RWPE1 (cell line): ENCODE measurements around the gene MXRA8.
"Not testable (repeated sequence)": the region's sequence is repeated elsewhere in the genome, so short reads cannot be mapped to it uniquely, and the experiment has no call there.

Experiments
- CTCF ChIA-PET: fragments of 350-600 bp; sonication (Branson Sonifier 250); formaldehyde crosslinking; extraction: SDS; loops from one replicate; lab custom pipeline; 2021; lab: Yijun Ruan, JAX
- POLR2A ChIA-PET: fragments of 400-600 bp; formaldehyde crosslinking; extraction: SDS; loops from one replicate; lab custom pipeline; 2020; ENCODE audit warnings: antibody characterized with exemption; ENCODE audit not compliant: low non-redundant PET; lab: Yijun Ruan, JAX
- DNase-seq: peaks from one replicate; pipeline ENCODE4 v3.0.0; 2012; ENCODE audit warnings: low spot score
- H3K27ac ChIP-seq: fragments of 450-650 bp; 2 replicates; pipeline ENCODE4 v1.5.1; 2017
- TF ChIP-seq, protein P1 (sequence below): fragments of 450-650 bp; conservative IDR thresholded peaks from 2 replicates; pipeline ENCODE4 v1.5.1; 2017; ENCODE audit warnings: low read depth, mild to moderate bottlenecking

Gene MXRA8

DNA sequence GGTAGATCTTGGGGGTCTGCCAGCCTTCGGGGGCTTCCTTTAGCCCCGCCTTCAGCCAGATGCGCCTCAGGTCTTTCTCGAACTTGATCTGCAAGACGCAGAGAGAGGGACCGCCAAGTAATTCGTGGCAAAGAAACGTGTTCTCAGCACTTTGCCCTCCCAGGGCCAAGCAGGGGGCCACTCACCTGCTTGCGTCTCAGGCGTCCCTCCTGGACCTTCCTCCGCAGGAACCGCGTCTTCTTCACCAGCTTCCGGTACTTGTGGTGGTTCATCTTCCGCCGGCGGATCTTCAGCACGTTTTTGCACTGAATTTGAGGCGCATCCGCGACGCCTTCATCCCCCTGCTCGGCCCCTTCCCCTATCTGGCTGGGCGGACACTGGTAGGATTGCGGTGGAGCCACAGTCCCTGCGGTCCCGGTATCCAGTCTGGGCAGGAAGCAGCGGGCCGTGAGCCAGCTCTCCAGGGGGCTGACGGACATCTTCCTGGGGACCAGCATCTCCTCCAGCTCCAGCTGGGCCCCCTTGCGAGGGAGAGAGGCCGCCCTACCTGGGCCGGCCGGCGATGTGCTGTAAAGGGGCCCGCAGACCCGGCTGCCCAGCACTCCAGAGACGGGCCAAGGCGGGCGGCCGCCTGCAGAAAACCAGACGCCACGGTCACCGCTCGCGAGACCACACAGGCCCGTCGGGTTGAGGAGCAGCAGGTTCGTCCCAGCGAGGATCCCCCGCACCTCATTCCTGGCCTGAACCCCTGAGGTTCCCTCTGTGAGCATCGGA is 15.6 kb upstream of the MXRA8 start:
- ChIA-PET CTCF (interaction anchor here (0.6 to 2.1 kb wide), 4 partner anchors 22 to 164 kb away, joined by 3 to 10 read pairs (median 4); no protein-coding TSS in a partner anchor), POLR2A (interaction anchor here (0.6 kb wide), 1 partner anchor 165 kb away, joined by 3 read pairs; no protein-coding TSS in a partner anchor)
- peak overlapping the region; percentile 90 for H3K27ac ChIP-seq
- TF ChIP-seq, protein P1, sequence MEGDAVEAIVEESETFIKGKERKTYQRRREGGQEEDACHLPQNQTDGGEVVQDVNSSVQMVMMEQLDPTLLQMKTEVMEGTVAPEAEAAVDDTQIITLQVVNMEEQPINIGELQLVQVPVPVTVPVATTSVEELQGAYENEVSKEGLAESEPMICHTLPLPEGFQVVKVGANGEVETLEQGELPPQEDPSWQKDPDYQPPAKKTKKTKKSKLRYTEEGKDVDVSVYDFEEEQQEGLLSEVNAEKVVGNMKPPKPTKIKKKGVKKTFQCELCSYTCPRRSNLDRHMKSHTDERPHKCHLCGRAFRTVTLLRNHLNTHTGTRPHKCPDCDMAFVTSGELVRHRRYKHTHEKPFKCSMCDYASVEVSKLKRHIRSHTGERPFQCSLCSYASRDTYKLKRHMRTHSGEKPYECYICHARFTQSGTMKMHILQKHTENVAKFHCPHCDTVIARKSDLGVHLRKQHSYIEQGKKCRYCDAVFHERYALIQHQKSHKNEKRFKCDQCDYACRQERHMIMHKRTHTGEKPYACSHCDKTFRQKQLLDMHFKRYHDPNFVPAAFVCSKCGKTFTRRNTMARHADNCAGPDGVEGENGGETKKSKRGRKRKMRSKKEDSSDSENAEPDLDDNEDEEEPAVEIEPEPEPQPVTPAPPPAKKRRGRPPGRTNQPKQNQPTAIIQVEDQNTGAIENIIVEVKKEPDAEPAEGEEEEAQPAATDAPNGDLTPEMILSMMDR = no peak
- no peak for DNase-seq

DNA sequence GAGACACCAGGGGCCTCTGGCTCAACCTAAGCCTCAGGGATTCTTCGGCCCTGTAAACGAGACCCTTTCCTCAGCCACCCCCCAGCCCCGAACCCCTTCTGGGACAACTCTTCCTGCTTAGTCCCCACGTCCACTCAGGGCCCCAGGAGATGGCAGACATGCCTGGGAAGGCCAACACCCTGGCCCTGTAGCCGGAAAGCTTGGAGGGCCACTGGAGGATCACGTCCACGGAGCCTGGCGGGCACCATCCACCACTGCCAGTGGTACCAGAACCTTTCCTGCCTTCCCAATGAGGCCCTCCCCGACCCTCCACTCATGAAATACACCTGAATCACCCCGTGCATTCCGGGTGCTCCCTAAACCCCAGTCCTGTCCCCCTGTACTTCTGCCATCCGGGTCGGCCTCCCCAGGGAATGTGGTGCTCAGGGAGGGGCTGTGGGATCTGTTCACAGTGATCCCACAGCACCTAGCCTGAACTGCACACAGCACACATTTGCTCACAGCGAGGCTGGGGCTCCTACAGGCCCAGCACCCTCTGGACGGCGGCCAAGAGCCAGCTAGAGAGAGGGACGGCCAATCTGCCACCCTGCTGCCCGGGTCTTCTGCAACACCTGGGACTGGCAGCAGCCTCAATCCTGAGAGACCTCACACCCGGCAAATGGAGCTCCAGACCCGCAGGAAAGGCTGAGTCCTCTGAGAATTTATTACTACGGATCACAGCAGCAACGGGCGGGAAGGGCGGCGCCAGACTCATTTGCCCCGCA is 14.9 kb upstream of the MXRA8 start:
- TF ChIP-seq, protein P1 = no peak
- peak overlapping the region; percentile 90 for H3K27ac ChIP-seq
- ChIA-PET CTCF (interaction anchor here (0.8 to 2.1 kb wide), 4 partner anchors 22 to 73 kb away, joined by 3 to 10 read pairs (median 3); no protein-coding TSS in a partner anchor), POLR2A (interaction anchor here (0.6 kb wide), 1 partner anchor 9 kb away, joined by 3 read pairs; no protein-coding TSS in a partner anchor)
- DNase-seq = no peak

DNA sequence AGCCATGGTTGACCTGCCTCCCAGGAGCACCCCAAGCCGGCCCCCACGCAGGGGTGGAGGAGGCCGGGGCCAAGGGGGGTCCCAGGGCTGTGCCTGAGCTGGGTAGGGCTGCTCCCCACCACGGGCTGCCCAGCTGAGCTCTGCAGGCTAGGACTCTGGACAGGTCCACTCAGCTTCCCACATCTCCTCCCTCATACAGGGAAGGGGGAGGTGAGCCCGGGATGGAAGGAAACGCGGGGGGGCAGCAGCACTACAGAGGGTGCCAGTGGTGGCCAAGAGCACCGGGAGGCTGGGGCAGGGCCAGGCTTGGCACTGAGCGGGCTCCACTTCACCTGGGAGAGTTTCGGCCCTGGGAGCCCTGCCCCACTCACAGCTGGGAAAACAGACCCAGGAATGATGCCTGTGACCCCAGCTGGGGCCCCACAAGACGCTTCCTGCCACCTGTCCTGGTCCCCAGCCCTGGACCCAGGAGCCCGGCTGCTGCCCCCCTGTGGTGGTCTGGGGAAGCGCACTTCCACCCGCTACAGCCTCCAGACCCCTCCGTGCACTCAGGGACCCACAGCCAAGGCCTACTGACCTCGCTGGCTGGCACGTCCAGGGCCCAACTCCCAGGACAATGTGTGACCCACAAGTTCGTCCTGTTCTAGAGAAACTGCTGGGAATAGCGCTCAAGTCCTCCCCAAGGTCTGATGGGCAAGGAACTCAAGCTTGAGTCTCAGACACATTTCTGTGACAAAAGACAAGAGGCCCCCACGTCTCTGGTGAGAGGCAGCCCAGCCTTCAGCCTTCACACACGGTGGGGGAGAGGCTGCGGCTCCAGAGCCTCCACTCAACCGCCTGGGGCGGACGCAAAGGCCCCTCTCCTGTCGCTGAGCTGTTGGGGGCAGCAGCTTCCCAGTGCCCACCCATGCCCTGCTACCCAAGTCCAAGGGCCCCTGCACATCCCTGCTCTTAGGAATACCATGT is 13.7 kb upstream of the MXRA8 start:
- ChIA-PET CTCF (interaction anchor here (0.5 to 2.1 kb wide), 15 partner anchors 9 to 388 kb away, joined by 3 to 10 read pairs (median 3); no protein-coding TSS in a partner anchor), POLR2A (interaction anchor here (0.6 kb wide), 1 partner anchor 10 kb away, joined by 3 read pairs; no protein-coding TSS in a partner anchor)
- DNase-seq = no peak
- TF ChIP-seq, protein P1 = peak; percentile 94
- peak overlapping the region; percentile 90 for H3K27ac ChIP-seq

DNA sequence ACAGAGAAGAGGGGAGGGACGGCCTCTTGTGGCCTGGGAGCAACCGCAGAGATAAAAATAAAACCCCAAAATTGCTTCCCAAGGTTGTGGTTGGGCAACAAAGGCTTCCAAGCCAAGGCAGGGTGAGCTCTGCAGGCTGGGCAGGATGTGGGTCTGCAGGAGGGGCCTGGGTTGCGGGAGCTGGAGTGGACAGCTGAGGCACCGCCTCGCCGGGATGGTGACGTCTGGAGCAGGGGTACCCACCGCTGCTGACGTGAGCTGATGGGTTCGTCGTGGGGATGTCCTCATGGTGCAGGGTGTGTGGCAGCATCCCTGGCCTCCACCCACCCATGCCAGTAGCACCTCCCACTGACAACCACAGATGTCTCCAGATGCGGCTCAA is 13.0 kb upstream of the MXRA8 start:
- ChIA-PET POLR2A (no interaction called here), CTCF (interaction anchor here (0.5 to 1.0 kb wide), 5 partner anchors 9 to 171 kb away, joined by 3 to 4 read pairs (median 3); no protein-coding TSS in a partner anchor)
- no peak for DNase-seq
- TF ChIP-seq, protein P1 = no peak
- H3K27ac ChIP-seq = peak overlapping the region; percentile 90

DNA sequence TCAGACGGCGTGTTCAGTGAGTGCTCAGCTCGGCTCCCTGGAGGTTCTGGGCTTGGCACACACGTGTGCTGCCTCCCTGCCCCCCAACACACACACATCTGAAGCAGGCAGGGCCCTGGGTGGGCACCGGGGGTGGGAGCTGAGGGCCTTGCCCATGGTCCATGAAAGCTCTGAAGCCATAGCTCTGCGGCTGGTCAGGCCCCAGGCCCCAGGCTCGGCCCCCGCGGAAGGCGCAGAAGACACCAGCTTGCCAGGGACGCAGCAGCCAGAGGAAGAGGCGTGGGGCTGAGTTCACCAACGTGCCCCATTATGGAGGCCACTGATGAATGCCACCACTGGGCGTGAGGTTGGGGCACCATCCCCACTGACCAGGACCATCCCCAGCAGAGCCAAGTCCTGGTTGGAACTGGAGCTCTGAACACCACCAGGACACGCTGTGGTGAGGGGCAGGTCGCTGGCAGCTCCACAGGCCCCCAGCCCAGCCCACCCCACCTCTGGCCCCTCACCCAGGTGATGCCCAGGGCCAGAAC is 12.5 kb upstream of the MXRA8 start:
- H3K27ac ChIP-seq = peak overlapping the region; percentile 90
- TF ChIP-seq, protein P1 = no peak
- no peak for DNase-seq
- CTCF ChIA-PET = no interaction called here
- POLR2A ChIA-PET = no interaction called here

DNA sequence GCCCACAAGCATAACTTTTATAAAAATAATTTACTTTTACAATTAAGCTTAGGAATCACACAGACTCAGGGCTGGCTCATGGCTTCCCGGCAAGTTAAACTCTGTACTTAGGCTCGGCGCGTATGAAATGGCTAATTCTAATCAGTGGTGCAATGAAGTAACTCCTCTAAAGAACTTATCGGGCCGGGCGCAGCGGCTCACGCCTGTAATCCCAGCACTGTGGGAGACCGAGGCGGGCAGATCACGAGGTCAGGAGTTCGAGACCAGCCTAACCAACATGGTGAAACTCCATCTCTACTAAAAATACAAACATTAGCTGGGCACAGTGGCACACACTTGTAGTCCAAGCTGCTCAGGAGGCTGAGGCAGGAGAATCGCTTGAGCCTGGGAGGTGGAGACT is 11.7 kb upstream of the MXRA8 start:
- ChIA-PET POLR2A (interaction anchor here (0.7 kb wide), 1 partner anchor 19 kb away, joined by 7 read pairs; no protein-coding TSS in a partner anchor), CTCF (interaction anchor here (1.1 kb wide), 1 partner anchor 136 kb away, joined by 3 read pairs; no protein-coding TSS in a partner anchor)
- not testable (repeated sequence) for DNase-seq
- peak overlapping the region; percentile 13; the same call in 1 of the 2 replicates for H3K27ac ChIP-seq
